GM19452 (cell line): Measurements from ENCODE around the gene TSPAN9.

Experiments used
- ATAC-seq: cut with Tn5 transposase; IDR thresholded peaks from one replicate; pipeline ENCODE4 v1.9.1; 2021; ENCODE audit not compliant: unreplicated experiment

The TSPAN9 gene

DNA sequence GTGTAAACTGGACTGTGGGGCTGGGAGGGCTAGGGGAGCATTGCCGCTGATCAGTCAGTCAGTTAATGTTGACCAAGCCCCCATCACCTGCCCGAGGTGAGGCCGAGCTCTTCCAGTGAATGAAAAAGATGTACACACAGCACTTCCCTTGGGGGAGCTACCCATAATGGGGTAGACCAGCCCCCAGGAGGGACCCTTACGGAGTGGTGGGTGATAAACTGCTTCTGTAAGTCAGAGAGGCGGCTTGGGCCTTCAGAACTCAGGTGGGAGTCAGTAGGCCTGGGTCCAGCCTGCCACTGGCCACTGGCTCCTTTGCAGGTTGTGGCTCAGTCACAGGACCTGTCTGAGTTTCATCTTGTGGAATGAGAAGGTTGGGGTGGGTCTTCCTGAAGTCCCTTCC lies 43.5 kb downstream of the TSPAN9 start:
- ATAC-seq, result no peak

DNA sequence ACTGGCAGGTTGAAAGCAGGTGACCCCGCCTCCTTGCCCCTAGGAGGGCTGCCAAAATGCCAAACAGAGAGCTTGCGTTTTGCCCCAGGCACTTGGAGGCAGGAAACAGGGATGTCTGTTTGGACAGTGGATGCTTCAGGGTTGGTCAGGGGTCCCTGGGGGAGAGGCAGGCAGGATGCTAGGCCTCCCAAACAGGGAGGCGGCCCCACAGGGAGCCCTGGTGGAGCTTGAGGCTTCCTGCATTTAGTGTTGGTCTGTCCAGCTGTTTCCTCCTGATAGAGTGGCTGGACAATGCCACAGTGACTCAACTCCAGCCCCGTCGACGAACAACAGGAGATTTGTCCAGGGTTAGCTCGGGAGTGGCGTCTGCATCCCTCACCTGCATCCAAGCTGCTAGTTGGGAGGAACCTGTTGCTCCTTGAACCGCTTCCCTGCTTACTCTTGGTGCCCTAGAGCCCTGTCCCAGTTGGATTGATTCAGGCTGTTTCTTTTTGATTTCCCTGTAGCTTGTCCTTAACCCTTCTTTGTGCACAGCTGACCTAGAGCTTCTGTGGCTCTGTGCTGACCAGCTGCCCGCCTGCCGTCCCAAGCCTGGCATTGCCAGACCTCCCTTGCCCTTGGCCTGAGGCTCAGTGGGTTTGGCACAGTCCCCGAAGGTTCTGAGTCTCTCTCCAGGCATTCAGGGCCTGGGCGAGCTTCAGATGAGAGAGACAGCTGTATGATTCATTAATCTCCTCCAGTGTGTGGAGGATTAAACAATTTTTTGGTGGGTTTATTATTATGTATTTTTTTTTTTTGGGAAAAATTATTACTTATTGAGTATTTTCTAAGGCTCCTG lies 45.9 kb downstream of the TSPAN9 start:
- no peak for ATAC-seq

DNA sequence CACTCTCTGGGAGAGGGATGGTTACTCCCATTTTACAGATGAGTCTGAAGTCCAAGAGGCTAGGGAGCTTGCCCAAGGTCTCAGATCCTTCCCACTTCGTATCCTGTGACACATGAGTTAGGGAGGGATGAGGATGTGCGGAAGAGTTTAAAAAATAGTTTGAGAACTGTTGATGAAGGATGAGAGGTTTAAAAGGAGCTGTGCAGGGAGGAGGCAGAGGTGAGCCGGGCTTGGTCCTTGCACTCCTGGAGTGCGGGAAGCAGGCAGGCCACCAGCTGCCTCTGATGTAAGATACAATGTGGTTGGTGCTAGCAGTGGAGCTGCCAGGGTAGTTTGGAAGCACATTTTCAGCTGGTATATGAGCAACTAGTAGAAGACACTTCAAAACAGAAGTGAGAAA lies 46.5 kb downstream of the TSPAN9 start:
- ATAC-seq, result no peak

DNA sequence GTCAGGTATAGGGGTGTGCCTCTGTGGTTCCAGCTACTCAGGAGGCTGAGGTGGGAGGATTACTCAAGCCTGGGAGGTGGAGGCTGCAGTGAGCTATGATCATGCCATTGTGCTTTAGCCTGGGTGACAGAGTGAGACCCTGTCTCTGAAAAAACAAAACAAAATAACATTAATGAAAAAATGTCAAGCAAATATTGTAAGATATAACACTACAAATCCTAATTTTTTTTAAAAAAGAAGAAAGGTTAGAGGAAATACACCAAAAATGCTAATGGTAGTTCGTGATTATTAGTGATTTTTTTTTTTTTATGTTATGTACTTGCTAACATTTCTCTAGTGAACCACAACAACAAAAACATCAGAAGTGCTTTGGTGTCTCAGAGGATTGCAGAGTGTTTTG lies 47.7 kb downstream of the TSPAN9 start:
- no peak for ATAC-seq

DNA sequence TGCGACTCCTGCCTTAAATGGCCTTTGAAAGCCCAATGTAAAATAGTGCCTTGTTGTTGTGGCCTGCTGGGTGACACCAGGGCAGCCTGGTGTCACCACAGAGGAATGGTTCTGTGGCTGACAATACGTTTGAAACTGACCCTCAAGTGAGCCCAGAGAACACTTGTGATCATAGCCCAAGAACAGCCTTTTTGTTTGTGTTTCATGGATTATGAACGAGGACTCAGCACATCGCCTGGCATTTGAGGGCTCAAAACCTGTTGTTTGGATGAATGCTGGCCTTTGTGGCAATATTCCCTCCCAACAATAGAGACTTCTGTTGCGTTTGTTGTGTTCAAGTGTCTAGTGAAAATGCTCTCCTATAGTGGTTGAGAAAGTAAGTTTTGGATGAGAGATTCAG lies 48.5 kb downstream of the TSPAN9 start:
- ATAC-seq, result no peak

DNA sequence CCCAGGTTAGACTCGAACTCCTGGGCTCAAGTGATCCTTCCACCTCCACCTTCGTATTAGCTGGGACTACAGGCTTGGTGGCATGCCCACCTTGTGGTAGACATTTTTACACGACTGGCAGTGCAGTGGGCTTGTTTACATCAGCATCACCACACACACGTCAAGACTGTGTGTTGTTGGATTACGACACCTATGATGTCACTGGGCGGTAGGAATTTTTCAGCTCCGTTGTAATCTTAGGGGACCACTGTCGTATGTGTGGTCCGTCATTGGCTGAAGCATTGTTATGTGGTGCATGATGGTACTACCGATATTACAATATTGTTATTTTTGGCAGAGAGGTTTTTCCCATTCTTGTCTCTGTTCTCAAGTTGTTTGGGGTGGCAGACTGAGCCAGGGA lies 50.7 kb downstream of the TSPAN9 start:
- ATAC-seq, result no peak

DNA sequence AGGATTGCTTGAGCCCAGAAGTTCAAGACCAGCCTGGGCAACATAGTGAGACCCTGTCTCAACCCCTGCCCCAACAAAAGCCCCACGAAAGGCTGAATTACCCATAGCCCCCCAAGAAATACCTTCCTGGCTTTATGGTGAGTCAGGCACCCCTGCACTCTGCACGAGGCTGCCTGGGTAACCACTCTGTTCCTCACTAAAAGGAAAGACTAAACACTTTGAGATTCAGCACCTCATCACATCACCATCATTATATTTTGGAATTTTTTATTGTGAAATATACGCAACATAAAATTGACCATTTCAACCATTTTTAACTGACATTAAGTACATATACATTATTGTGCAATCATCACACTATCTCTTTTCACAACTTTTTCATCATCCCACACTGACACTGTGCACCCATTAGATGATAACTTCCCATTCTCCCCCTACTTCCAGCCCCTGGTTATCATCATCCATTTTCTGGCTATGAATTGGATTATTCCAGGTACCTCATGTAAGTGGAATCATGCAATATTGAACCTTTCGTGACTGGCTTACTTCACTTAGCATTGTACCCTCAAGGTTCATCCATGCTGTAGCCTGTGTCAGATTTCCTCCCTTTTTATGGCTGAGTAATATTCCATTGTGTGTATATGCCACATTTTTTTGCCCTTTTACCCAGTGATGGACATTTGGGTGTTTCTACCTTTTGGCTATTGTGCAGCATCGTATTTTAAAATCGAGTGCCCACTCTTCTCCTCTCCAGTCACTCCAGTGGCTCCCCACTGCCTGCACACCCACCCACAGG lies 51.5 kb downstream of the TSPAN9 start:
- ATAC-seq, result no peak

DNA sequence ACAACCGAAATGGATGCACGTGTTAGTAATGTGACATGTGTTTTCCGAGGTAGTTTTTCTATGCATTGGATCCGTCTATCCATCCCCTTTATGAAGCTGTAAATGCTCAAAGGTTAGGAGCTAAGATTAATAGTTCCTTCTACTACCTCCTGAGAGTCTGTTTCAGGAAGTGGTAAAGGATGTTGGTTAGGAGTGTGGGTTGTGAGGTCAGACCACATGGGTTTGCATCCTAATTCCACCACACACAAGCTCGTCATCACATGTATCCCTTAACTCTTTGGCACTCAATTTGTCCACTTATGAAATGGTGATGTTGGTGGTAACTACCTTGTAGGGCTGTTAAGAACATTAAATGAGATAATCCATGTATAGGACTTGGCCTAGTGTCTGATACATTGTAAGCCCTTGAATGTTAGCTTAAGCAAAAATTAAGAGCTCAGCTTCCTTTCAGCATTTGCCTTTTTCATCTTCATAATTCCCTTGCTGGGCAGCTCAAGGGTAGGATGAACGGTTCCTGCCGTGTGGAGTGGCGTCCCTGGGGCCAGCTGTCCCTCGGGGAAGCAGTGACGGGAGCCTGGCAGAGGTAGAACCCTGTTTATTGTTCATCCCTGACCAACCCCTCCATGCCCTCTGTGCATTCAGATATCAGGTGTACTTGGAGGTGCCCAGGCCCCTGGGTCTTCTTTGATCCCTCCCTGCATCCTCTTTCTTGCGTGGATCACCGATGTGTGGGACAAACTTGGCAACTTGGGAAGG lies 52.3 kb downstream of the TSPAN9 start:
- no peak for ATAC-seq

DNA sequence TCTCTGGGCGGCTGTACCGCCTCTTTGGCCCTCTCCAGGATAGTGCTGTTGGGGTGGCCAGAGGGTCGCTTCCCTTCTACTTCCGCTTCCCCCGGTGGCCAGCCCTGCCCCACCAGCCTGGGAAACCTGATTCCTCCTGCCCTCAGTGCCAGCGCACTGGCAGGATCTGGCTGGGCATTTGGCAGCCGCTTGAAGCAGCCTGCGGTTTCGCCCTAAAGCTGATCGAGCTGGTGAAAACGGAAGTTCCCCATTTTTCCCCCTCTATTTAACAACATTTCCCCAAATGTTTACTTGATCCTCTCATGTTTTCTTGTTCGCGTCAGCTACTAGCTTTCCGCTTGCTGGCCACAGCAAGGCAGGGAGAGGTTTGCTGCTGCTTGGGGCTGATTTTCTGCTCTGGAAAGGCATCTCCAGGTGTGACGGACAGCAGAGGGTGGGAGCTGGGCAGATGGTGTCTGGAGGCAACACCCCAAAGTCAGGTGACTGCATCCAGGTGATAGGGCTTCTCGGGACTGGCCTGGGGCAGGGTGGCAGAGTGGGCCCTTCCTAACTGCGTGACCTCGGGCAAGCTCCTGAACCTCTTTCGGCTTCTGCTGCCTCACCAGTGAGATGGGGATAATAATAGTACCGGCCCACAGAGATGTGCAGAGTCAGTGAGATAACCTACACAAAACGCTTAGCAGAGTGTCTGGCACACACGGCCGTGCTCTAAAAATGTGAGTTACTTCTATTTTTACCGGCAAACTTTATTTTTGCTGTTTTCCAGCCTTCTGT lies 53.1 kb downstream of the TSPAN9 start:
- ATAC-seq, result no peak

DNA sequence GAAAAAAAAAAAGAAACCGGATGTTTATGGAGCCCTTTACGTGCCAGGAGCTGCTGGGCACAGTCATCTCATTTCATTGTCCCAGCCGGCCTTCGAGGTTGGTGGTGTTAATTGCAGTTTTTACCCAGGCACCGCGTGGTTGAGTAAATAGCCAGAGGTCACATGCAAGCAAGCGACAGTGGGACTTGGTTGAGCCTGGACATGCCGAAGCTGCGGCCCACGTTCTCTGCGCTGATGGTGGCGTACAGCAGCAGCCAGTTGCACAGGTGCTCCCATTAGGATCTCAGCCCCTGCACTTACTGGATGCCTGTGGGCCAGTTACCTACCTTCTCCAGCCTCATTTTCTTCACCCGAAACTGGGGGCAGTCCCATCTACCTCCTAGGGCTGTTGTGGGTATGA lies 54.0 kb downstream of the TSPAN9 start:
- no peak for ATAC-seq

DNA sequence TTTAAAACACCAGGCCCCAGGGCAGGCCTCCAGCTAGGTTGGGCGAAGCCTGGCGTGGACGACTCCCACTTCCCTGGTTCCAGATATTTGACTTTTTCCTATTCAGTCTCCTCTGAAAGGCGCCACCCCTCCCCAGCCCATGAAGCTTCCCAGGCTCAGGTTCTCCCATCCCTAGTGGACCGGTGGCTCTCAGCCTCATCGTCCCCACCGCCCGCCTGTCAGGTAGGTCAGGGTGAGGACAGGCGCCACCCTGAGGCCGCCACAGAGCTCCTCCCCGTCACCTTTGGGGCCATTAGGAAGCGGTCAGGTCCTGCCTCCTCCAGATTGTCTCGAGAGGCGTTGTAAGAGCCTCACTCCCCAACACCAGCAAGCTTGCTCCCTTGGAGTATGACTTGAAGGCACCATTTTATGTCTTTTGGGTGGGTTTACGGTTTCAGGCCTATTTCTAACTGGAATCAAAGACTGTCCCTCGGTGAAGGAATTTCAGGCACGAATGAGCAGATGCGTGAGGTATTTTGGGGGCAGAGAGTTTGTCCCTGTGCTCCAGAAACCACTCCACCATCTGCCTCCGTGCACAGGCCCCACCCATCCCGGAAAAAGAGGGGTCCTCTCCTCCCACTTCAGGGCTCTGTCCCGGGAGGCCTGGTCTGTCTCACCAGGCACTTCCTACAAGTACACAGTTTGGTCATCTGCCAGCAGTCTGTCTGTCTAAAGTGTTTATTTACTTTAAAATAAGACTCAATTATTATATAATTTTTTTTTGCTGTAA lies 55.6 kb downstream of the TSPAN9 start:
- no peak for ATAC-seq

DNA sequence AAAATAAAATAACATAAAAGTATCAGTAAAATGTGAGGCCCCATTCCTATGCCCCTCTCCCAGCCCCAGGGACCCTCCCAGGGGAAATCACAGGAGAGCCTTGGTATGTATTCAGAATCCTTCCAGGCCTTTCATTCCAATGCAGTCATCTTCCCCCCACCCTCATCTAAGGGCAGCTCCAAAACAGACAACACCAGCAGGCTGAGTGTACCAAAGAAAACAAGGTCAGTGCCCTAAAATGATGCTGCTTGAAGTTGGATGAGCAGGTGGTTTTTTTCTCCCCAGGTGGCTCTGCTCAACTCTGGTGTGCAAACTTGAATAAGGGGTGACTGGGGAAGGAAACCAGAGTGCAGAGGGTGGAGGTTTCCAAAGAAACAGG lies 56.2 kb downstream of the TSPAN9 start:
- ATAC-seq, result no peak

DNA sequence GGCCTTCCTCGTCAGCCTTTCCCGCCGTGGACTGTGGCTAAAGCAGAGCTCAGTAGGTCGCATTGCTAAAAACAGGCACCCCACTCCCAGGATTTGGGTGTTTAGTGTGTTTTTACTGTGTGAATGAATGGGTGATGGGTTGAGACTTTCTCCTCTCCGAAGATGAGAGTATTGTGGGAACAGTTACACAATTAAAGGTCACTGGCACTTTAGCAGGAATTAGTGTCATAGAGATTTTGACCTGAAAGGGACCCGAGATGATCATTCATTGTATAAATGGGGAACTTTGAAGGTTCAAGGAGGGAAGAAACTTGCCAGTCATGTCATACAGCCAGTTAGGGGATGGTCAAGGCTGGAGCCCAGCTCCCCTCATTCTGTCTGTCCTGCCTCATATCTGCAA lies 56.9 kb downstream of the TSPAN9 start:
- no peak for ATAC-seq

DNA sequence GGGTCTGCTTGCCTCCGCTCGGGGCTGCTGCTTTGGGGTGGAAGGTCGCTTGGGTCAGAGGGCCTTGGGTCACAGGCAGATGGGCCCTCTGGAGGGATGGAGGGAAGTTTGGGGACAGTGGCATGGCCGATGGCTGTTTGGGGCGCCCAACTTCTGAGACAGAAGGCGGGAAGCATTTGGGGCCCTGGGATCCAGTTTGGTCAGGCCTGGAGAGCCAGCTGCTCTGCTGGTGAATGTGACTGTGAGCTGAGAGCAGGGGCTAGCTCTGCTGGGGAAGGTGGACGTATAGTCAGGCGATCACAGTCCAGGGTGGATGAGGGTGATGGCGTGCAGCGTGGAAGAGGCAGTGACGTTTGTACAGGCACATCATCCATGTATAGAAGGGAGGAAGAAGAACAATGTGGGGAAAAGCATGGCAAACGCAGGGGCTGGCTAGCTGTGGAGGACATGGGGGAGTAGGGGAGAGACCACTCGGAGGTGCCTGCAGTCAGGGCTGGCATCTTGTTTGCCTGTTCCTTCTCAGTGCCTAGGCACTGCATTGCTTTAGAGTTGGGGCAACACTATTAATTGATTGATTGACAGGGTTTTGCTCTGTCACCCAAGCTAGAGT lies 57.5 kb downstream of the TSPAN9 start:
- ATAC-seq, result no peak

DNA sequence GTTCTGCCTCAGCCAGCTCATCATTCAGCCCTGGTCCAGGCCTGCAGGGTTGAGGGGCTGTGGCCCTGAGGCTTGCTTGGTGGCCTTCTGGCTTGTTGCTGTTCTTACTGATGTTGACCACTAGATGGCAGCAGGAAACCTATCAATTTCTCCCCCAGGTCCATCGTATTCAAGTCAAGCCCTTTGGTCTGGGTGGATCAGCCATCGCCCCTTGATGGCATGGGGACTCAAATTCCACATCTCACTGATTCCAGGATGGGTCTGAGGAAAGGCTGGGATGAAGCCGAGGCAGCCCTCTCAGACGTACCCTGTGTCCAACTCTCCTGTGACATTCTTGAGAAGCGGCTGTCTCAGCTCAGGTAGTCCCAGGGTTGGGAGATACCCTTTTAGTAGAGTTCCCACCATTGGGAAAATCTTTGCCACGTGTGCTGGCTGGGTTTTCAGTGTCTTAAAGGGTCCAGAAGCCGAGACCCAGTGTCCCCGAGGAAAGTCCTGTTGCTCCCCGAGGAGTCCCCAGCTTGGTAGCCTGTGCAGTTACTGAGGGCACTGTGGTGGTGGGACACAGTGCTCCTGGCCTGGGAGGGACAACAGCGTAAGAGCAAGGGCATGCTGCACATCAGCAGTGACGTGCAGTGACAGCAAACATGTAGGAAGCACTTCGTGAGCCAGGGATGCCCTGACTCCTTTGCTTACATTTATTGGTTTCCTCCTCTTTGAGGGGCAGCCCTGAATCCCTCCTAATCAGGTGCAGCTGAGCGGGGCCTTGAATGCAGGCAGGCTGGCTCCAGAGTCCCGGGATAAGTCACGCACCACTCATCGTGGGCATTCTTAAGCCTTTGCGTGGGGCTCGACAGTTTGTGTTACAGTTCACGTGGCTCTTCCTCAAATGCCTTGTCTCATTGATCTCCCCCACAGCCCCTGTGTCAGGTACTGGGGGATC lies 58.6 kb downstream of the TSPAN9 start:
- no peak for ATAC-seq

DNA sequence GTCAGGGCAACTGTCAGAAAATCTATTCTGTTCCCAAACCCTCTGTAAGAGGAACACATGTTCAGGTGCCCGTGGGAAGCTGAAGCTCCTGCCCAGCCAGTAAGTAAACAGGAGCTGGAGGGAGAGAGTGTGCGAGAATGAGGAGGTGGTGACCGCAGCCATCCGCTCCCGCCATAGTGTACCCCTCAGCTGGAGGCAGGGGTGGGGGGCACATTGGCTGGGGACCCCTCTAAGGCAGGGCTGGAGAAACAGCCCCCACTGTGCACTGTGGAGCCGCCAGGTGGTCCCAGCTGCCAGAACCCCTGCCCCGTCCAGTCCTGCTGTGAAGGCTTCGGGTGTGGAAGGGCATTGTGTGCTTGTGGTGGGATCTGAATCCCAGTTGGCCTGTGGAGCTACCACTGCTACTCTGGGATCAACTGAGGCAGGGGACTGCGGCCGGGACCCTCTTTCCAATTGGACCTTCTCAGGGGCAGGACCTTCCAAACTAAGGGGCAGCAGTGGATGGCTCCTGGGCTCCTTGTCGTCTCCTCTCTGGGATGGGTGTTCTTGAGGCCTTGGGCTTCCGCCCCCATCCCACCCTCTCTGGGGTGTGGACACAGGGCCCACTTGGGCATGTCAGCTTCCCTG lies 59.6 kb downstream of the TSPAN9 start:
- ATAC-seq, result no peak

DNA sequence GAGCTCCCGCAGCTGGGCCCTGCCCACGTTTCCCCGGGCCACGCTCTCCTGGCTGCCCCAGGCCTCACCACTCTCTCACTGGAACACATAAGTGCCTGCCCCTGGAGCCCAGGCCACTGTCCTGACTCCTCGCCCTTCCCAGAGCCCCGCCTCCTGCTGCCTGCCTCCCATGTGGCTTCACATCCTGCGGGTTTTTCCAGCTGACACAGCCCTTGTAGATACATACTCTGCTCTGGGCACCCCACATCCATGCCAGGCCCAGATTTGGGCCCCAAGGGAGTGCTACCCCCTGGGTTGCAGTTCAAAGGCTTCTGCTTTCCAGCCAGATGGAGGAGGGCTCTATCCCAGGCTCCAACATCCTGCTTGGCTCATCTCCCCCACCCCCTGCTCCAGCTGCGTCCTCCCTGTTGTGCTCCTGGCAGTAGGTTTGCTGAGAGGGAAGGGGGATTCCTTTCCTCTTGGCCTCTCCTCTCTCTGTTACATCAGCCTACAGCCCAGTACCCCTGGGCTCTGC lies 60.1 kb downstream of the TSPAN9 start:
- ATAC-seq, result no peak

DNA sequence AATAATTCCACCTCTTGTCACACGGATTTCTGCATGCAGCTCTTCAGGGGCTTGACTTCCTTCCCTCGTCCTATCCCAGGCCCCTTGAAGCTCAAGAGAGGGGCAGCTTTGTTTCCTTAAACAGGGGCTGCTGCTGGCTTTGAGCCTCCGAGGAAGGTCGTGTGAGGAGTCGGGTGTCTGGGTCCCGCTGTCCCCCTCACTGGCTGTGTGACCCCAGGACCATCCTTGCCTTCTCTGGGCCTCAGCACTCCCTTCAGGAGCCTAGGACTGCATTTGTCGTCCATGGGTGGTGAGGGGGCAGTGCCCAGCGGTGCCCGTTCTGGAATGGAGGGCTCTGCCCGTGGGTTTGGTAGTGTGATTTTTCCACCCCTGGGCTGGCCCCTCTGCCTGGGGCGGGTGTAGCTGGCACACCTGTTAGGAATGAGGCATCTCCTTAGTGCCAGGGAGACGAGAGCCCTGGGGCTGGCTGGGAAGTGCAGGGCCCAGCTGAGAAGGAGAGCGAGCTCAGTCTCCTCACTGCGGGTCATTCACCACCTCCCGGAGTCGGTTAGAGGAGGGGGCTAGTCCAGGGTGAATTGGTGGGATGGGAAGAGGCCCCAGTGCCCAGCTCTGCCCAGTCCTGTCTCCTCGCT lies 60.8 kb downstream of the TSPAN9 start:
- no peak for ATAC-seq
